GM12874 (cell line): ENCODE data around the gene VCL.

Experiments used
- CTCF ChIP-seq: IDR thresholded peaks from 2 replicates; pipeline ENCODE4 v1.5.1; 2011; ENCODE audit warnings: low read depth, mild to moderate bottlenecking, control low read depth, low read length, moderate library complexity; ENCODE audit not compliant: insufficient read depth

The VCL gene

GRCh38 chr10:74153676-74154075 is 155.8 kb downstream of the VCL start:
- TF ChIP-seq CTCF = no peak

- TF ChIP-seq CTCF = no peak
Observed at GRCh38 chr10:74156919-74157289, 159.0 kb downstream of the VCL start.

- TF ChIP-seq CTCF = no peak
Observed at GRCh38 chr10:74160013-74160412, 162.1 kb downstream of the VCL start.

GRCh38 chr10:74163319-74164068 is 165.6 kb downstream of the VCL start:
- TF ChIP-seq CTCF = no peak

GRCh38 chr10:74164716-74165529 is 167.0 kb downstream of the VCL start:
- TF ChIP-seq CTCF = no peak

GRCh38 chr10:74165530-74165901 is 167.6 kb downstream of the VCL start:
- TF ChIP-seq CTCF = no peak

GRCh38 chr10:74167443-74167842 is 169.5 kb downstream of the VCL start:
- no peak for TF ChIP-seq CTCF
